ENCODE measurements around the gene NOS2. TPM values are rescaled to one million over a fixed set of nuclear protein-coding genes. Genes with fewer than 3 reads are reported as not detected.
"Not testable (repeated sequence)": the region's sequence is repeated elsewhere in the genome, so short reads cannot be mapped to it uniquely, and the experiment has no call there.

Gene NOS2
- total RNA-seq, 1 donor from 2014 or later = not detected

DNA sequence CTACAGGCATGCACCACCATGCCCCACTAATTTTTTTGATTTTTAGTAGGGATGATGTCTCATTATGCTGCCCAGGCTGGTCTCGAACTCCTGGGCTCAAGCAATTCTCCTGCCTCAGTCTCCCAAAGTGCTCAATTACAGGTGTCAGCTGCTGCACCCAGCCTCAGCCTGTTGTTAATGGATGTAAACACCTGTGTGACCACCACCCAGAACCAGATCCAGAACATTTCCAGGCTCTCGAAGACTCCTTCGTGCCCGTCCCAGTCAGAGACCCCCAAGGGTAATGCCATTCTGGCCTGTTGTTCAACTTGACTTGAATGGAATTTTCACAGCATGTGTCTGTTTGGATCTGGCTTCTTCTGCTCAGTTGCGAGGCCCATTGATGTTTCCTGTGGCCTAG is 59.8 kb downstream of the NOS2 start:
- not testable (repeated sequence) for ATAC-seq; DNase-seq (ENCODE audit: low spot score)

DNA sequence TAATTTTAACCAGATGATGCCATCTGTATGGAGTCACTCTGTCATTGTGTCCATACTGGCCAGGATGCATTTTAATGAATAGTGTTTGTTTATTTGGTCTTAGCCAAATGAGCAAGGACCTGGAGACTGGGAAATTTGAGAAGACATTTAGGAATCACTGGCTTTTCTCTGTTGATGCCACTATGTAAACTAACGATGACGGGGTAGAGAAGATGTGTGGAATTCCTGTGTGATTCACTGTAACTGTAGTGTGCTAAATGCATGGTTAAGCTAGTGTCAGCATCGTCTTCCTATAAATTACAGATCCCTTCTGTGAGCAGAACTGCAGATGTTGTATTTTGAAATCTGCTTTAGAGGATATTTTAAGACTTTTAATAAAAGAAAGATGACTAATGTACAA is 66.6 kb downstream of the NOS2 start:
- ATAC-seq (no peak), DNase-seq (ENCODE audit: low spot score) (no peak)

DNA sequence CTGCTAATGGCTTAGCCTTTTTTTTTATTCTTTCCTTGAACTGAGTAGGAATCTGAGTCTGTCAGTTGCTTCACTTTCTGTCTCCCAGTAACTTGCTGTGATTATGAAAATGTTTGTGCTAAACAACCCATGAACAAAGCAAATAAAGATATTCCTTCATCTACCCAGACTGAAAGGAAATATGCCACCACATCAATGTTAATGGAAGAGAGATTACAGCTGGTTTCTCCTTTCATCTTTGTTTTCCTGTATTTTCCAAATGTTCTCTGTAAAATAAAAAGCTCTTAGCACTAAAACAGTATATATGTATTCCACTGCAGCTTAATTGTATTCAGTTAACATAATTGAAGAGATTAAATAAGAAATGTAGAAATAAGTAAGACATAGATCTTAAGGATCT is 67.6 kb downstream of the NOS2 start:
- ATAC-seq; DNase-seq (ENCODE audit: low spot score): not testable (repeated sequence)

DNA sequence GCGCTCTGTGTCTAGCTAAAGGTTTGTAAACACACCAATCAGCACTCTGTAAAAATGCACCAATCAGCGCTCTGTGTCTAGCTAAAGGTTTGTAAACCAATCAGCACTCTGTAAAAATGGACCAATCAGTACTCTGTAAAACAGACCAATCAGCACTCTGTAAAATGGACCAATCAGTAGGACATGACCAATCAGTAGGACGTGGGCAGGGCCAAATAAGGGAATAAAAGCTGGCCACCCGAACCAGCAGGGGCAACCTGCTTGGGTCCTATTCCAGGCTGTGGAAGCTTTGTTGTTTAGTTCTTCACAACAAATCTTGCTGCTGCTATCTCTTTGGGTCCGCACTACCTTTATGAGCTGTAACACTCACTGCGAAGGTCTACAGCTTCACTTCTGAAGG is 74.3 kb downstream of the NOS2 start:
- ATAC-seq = not testable (repeated sequence)

DNA sequence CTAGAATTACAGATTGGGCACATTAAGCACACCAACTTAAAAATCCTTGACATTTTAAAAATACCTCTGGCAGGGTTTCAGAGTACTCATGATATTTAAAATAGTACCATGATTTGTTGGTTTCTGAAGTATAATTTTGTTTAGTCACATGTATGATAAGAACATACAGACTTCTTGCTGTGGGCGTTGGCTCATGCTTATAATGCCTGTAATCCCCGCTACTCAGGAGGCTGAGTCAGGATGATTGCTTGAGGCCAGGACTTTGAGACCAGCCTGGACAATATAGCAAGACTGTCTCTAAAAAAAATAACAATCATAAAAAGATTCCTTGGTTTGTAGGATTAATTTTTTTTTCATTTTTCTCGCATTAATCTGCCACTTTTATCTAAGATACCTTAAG is 78.5 kb downstream of the NOS2 start:
- DNase-seq (ENCODE audit: low spot score) = no peak
- ATAC-seq = no peak

More for the DNA sequence above, 74.3 kb downstream of the NOS2 start:
- not testable (repeated sequence) for DNase-seq (ENCODE audit: low spot score)

Other genes starting within 250 kb of the NOS2 start
- gene LGALS9, start 169.3 kb downstream of the NOS2 start, total RNA-seq = 12.0 TPM
- gene LYRM9, start 92.8 kb upstream of the NOS2 start, total RNA-seq = 5.1 TPM
- 7.5 TPM for gene NLK, start 242.1 kb upstream of the NOS2 start, total RNA-seq